Activated effector memory CD4-positive, alpha-beta T cell treated with Interleukin-2 at 50 U/mL for 16 hours (primary cell): ENCODE results near the gene FHIP2A.
"Not testable (repeated sequence)": the region's sequence is repeated elsewhere in the genome, so short reads cannot be mapped to it uniquely, and the experiment has no call there.

Experiments
- DNase-seq: peaks from one replicate; pipeline ENCODE4 v3.0.0-alpha.2; 2020

Gene FHIP2A, protein sequence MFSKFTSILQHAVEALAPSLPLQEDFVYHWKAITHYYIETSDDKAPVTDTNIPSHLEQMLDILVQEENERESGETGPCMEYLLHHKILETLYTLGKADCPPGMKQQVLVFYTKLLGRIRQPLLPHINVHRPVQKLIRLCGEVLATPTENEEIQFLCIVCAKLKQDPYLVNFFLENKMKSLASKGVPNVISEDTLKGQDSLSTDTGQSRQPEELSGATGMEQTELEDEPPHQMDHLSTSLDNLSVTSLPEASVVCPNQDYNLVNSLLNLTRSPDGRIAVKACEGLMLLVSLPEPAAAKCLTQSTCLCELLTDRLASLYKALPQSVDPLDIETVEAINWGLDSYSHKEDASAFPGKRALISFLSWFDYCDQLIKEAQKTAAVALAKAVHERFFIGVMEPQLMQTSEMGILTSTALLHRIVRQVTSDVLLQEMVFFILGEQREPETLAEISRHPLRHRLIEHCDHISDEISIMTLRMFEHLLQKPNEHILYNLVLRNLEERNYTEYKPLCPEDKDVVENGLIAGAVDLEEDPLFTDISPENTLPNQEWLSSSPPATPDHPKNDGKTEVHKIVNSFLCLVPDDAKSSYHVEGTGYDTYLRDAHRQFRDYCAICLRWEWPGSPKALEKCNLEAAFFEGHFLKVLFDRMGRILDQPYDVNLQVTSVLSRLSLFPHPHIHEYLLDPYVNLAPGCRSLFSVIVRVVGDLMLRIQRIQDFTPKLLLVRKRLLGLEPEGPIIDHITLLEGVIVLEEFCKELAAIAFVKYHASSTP

GRCh38 chr10:114821293-114821914 is at the start of gene FHIP2A:
TSS of gene FHIP2A (plus strand) at chr10:114821780. CDS start at chr10:114822079, 299 bp downstream.
- DNase-seq, result peak; percentile 77

DNA sequence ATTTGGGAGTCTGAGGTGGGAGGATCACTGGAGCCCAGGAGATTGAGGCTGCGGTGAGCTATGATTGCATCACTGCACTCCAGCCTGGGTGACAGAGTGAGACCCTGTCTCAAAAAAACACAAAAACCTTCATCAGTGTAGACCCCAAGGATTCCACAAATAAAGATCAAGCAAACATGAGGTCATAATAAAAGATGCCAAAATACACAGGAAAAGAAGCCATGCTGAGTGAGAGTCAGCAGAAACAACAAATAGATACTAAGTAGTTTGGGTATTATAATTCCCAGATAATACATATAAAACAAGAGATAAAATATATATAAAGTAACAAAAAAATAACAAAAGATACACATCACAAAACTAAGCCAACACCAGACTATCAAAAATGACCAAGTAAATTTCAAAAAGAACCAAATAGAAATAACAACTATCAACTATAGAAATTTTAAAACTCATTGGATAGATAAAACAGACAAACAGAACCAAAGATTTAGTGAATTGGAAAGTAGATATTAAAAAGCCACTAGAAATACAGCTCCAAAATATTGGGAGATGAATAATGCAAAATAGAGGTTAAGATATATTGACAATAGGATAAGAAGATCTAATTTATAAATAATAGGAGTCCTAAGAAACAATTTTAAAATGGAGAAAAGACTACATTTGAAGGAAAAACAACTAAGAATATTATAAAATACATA is 48.9 kb upstream of the FHIP2A start:
- DNase-seq, result no peak

DNA sequence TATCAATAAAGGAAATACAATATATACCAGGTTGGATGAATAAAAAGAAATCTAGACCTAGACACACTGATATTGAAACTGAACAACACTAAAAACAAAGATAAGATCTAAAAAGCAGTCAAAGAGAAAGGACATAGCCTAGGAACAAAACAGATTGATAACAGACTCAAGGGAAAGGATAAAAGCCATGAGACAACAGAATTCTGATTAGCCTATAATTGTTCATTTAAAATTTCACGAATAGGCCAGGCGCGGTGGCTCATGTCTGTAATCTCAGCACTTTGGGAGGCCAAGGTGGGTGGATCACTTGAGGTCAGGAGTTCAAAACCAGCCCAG is 48.4 kb upstream of the FHIP2A start:
- no peak for DNase-seq

GRCh38 chr10:114775082-114775481 is 46.5 kb upstream of the FHIP2A start:
- DNase-seq, result not testable (repeated sequence)

- no peak for DNase-seq
These were observed 44.2 kb upstream of the FHIP2A start for GRCh38 chr10:114777415-114777814.

DNA sequence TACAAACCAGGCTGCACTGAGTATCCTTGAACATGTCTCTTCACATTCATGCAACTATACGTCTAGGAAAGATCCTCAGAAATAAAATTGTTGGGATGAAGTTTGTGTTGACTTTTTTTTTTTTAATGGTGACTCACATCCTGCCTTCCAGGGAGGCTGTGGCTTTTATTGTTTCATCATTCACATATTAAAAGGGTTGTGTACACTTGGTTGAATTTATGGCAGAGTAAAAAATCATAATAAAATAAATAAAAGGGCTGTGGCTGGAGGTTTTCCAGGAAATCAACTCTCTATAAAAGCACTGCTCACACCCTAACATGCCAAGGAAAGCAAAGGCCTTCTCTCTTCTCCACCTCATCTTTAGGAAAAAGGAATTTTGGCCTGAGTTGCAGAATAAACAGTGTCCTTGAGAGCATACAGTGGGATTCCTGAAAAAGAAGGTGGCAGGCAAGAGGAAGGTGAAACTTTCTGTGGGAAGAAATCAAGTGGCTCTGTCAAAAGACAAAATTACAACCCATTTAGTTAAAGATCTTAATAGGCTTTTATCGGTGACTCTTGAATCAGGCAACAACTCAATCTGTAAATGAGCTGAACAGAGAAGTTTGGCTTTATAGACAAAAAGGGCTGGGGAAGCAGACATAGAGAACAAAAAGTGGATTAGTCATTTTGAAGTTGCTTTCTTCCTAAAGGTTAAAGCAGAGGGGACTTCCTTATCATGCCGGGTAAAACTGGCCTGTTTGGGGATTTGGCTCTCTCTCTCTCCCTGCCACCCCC is 41.6 kb upstream of the FHIP2A start:
- no peak for DNase-seq

DNA sequence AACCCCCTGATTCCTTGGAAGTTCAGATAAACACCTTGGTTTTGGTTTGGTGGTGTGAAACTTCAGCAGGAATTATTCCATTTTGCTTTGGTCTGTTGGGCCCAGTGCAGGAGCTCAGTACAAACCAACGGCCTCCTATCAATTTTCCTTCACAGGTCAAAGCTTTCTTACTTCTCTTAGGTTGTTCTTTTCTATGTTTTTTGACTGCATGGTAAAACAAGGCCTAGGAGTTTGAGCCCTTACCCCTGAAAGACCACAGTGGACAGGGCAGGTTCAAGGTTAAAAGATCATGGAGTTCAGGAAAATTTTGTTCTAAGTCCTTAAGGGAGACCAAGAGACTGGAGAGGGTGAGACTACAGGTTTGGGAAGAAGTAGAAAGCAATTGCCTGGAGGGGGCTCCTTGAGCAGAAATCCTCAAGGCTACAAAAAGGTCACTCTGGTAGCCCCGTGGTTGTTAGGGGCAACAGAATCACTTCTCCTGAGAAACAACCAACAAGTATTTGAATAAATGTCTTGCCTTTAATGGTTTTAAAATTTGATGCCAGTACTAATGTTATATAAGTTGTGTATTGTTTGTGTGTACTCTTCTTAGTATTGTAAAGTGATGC is 40.9 kb upstream of the FHIP2A start:
- no peak for DNase-seq

DNA sequence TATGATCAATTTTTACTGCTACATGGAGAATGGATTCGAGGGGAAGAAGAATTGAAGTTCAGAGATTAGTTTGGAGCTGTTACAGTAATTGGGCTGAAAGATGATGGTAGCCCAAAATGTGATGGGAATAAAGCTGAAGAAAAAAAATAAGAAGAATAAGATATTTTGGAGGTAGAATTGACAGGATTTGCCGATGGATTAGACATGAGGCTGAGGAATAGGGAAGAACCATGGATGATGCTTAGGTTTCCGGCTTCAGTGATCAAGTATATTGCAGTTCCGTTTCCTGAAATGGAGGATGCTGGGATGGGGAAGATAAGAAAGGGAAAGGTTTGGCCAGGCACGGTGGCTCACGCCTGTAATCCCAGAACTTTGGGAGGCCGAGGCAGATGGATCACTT is 38.9 kb upstream of the FHIP2A start:
- DNase-seq, result no peak

- DNase-seq, result no peak
These were observed 37.9 kb upstream of the FHIP2A start for GRCh38 chr10:114783686-114784085.

- not testable (repeated sequence) for DNase-seq
These were observed 35.1 kb upstream of the FHIP2A start for GRCh38 chr10:114786492-114786891.

DNA sequence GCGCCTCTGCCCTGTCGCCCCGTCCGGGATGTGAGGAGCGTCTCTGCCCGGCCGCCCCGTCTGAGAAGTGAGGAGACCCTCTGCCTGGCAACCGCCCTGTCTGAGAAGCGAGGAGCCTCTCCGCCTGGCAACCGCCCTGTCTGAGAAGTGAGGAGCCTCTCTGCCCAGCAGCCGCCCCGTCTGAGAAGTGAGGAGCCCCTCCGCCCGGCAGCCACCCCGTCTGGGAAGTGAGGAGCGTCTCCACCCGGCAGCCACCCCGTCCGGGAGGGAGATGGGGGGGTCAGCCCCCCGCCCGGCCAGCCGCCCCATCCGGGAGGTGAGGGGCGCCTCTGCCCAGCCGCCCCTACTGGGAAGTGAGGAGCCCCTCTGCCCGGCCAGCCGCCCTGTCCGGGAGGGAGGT is 34.4 kb upstream of the FHIP2A start:
- DNase-seq, result not testable (repeated sequence)

DNA sequence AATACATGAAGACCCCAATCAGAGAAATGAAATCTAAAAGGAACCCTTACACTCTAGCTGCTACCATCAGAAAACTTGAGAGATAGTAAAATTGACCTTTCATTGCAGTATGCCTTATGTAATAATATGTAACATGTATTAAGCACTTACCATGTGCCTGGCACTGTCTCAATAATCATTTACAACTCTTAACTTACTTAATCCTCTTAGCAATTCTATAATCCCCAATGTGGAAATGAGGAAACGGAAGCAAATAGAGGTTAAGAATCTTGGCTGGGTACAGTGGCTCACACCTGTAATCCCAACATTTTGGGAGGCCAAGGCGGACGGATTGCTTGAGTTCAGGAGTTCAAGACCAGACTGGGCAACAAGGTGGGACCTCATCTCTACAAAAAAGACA is 29.8 kb upstream of the FHIP2A start:
- no peak for DNase-seq

DNA sequence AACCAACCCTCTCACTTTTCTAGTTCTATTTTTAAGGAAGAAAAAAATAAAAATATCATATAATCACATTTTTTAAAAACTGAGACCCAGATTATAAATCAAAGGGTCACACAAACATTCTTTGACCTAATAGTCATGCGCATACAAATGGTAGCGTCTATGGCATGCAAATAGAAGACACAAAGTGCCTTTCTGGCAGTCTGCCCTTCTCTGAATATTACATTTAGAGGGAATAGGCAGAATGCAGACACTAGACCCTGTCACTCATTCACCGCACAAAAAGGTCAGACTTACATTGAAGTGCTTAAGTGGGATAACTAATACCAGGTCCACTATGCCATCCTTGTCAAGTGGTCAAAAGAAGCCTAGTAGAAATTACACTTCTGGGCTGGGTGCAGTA is 26.5 kb upstream of the FHIP2A start:
- no peak for DNase-seq

DNA sequence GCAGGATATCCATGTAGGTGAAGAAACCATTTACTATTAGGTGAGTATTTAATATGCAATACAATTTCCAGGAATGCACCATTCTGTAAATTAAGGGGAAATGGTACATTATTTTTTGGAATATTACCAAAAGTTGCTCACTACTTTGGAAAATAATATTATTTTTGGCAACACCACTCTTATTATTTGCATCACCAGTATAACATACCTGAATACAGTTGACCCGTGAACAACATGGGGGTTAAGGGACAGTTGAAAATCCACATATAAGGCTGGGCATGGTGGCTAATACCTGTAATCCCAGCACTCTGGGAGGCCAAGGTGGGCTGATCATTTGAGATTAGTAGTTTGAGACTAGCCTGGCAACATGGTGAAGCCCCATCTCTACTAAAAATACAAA is 21.2 kb upstream of the FHIP2A start:
- DNase-seq, result no peak

DNA sequence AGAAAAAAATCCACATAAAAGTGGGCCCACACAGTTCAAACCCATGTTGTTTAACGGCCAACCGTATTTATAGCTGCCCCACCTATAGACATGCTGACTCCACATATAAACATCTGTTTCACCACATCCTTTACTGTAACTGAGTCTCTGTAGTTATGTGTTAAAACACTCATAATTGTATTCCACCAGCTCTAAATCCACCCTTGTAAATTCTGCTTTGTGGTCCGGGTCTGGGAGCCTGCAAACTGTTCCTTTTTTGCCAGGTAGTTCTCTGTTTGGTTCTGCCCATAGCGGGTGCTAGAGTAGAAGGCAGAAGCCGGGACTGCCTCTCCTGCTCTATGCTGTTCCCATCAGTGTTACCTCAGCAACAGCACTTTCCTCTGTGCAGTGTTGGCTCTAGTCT is 20.2 kb upstream of the FHIP2A start:
- peak; percentile 5 for DNase-seq

GRCh38 chr10:114802177-114802576 is 19.4 kb upstream of the FHIP2A start:
- no peak for DNase-seq

- DNase-seq, result no peak
These were observed 14.8 kb upstream of the FHIP2A start for GRCh38 chr10:114806562-114807391.

DNA sequence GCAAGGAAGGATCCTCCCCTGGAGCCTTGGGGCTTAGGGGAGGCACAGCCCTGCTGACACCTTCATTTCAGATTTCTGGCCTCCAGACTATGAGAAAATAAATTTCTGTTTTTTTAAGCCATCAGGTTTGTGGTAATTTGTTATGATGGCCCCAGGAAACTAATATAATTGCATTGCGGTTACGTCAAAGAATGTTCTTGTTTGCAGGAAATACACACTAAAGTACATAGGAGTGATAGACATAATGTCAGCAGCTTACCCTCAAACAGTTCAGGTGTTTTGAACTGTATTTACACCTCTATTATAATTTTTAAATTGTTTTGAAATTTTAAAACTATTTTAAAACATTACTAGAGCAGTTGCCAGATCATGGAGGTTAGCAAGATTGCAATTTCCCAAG is 12.6 kb upstream of the FHIP2A start:
- DNase-seq, result no peak

- no peak for DNase-seq
These were observed 10.7 kb upstream of the FHIP2A start for GRCh38 chr10:114810926-114811325.

- DNase-seq, result no peak
These were observed 9.7 kb upstream of the FHIP2A start for GRCh38 chr10:114811862-114812261.

- DNase-seq, result no peak
These were observed 5.8 kb upstream of the FHIP2A start for GRCh38 chr10:114815791-114816190.
